NCI-H69 (cell line): ENCODE data around the gene GALNT2.
A peak's percentile ranks its signal among the peaks of the same experiment; 100 is the strongest.

Source experiments
- DNase-seq: peaks from one replicate; lab custom pipeline; 2025; lab: John Stamatoyannopoulos, UW

Gene GALNT2

GRCh38 chr1:230130172-230130944, 63.3 kb downstream of the GALNT2 start:
- DNase-seq: no peak

- DNase-seq: no peak
These were observed 64.4 kb downstream of the GALNT2 start for GRCh38 chr1:230131457-230131856.

- DNase-seq: no peak
These were observed 65.7 kb downstream of the GALNT2 start for GRCh38 chr1:230132758-230133157.

- DNase-seq: no peak
These were observed 68.7 kb downstream of the GALNT2 start for GRCh38 chr1:230135726-230136125.

GRCh38 chr1:230136453-230137336, 69.7 kb downstream of the GALNT2 start:
- DNase-seq: no peak

- DNase-seq: no peak
These were observed 70.3 kb downstream of the GALNT2 start for GRCh38 chr1:230137337-230137815.

GRCh38 chr1:230138561-230139239, 71.7 kb downstream of the GALNT2 start:
- no peak for DNase-seq

GRCh38 chr1:230139315-230139714, 72.3 kb downstream of the GALNT2 start:
- no peak for DNase-seq

- no peak for DNase-seq
These were observed 72.7 kb downstream of the GALNT2 start for GRCh38 chr1:230139741-230140140.

GRCh38 chr1:230140221-230141020, 73.4 kb downstream of the GALNT2 start:
- peak; percentile 74 for DNase-seq

- DNase-seq: no peak
These were observed 74.1 kb downstream of the GALNT2 start for GRCh38 chr1:230141021-230141648.

- no peak for DNase-seq
These were observed 75.0 kb downstream of the GALNT2 start for GRCh38 chr1:230141797-230142607.

- no peak for DNase-seq
These were observed 75.7 kb downstream of the GALNT2 start for GRCh38 chr1:230142608-230143210.

GRCh38 chr1:230143534-230143933, 76.5 kb downstream of the GALNT2 start:
- no peak for DNase-seq

GRCh38 chr1:230144010-230144614, 77.1 kb downstream of the GALNT2 start:
- DNase-seq: peak; percentile 24

GRCh38 chr1:230144758-230145504, 77.9 kb downstream of the GALNT2 start:
- DNase-seq: no peak

- peak; percentile 85 for DNase-seq
These were observed 78.5 kb downstream of the GALNT2 start for GRCh38 chr1:230145505-230145899.

GRCh38 chr1:230145953-230146476, 79.0 kb downstream of the GALNT2 start:
- no peak for DNase-seq
